Neural cell (in vitro differentiated cells): ENCODE results near the gene GPR183. TPM values are rescaled to one million over a fixed set of nuclear protein-coding genes. Genes with fewer than 3 reads are reported as not detected.

Source experiments
- H2AFZ ChIP-seq: fragments of 200-600, 300-800 bp; sonication (generic), shearing (Covaris generic); 2 replicates; pipeline ENCODE4 v1.6.0; 2014; ENCODE audit warnings: low read depth, mild to moderate bottlenecking, antibody characterized with exemption, low read length, moderate library complexity
- H3F3A ChIP-seq: fragments of 200-600 bp; shearing (Covaris generic); 2 replicates; pipeline ENCODE4 v1.6.1; 2016; ENCODE audit warnings: mild to moderate bottlenecking, moderate library complexity, mixed read lengths, antibody characterized with exemption, low read length; ENCODE audit not compliant: insufficient read depth, poor library complexity, severe bottlenecking
- H3K27ac ChIP-seq: fragments of 200-600, 300-800 bp; sonication (generic), shearing (Covaris generic); 2 replicates; pipeline ENCODE4 v1.5.1; 2014; ENCODE audit warnings: mild to moderate bottlenecking, low read length, moderate library complexity
- H3K27me3 ChIP-seq: fragments of 300-800, 200-600 bp; sonication (generic), shearing (Covaris generic); 2 replicates; pipeline ENCODE4 v1.6.0; 2014; ENCODE audit warnings: mild to moderate bottlenecking, low read depth, low read length, moderate library complexity; ENCODE audit not compliant: insufficient read depth
- H3K36me3 ChIP-seq: fragments of 300-800, 200-600 bp; sonication (generic), shearing (Covaris generic); 2 replicates; pipeline ENCODE4 v1.5.1; 2014; ENCODE audit warnings: mild to moderate bottlenecking, antibody characterized with exemption, low read length, moderate library complexity; ENCODE audit not compliant: insufficient read depth
- H3K4me2 ChIP-seq: fragments of 300-800, 200-600 bp; sonication (generic), shearing (Covaris generic); 2 replicates; pipeline ENCODE4 v1.6.0; 2014; ENCODE audit warnings: mild to moderate bottlenecking, low read length
- H3K4me3 ChIP-seq: fragments of 300-800, 200-600 bp; sonication (generic), shearing (Covaris generic); 2 replicates; pipeline ENCODE4 v1.5.1; 2014; ENCODE audit warnings: mild to moderate bottlenecking, low read length, moderate library complexity
- H3K79me2 ChIP-seq: fragments of 200-600 bp; shearing (Covaris generic); replicated peaks from 2 replicates; pipeline ENCODE4 v1.6.0; 2014; ENCODE audit warnings: mild to moderate bottlenecking, low read length, moderate library complexity; ENCODE audit not compliant: insufficient read depth
- H3K9ac ChIP-seq: fragments of 300-800, 200-600 bp; sonication (generic), shearing (Covaris generic); 2 replicates; pipeline ENCODE4 v1.6.1; 2016; ENCODE audit warnings: mild to moderate bottlenecking, low read length, mixed read lengths
- H3K9me2 ChIP-seq: fragments of 200-600 bp; shearing (Covaris generic); 2 replicates; pipeline ENCODE4 v1.6.1; 2016; ENCODE audit warnings: mild to moderate bottlenecking, low read length, mixed read lengths; ENCODE audit not compliant: insufficient read depth
- H3K9me3 ChIP-seq: fragments of 200-600, 300-800 bp; sonication (generic), shearing (Covaris generic); 2 replicates; pipeline ENCODE4 v1.6.1; 2016; ENCODE audit warnings: mild to moderate bottlenecking, mixed run types, low read length, moderate library complexity, mixed read lengths
- H4K20me1 ChIP-seq: fragments of 200-600 bp; shearing (Covaris generic); 2 replicates; pipeline ENCODE4 v1.6.1; 2016; ENCODE audit warnings: mild to moderate bottlenecking, mixed run types; ENCODE audit not compliant: insufficient read depth
- EP300 ChIP-seq: fragments of 450-650 bp; conservative IDR thresholded peaks from 2 replicates; pipeline ENCODE4 v1.6.1; 2014; ENCODE audit warnings: antibody characterized with exemption, mild to moderate bottlenecking, moderate library complexity; ENCODE audit not compliant: poor library complexity, severe bottlenecking
- EZH2 ChIP-seq: fragments of 200-600, 300-800 bp; shearing (Covaris generic), sonication (generic); IDR thresholded peaks from 2 replicates; pipeline ENCODE4 v1.6.1; 2014; ENCODE audit warnings: antibody characterized with exemption, low read length, borderline replicate concordance, mild to moderate bottlenecking; ENCODE audit not compliant: insufficient read depth, poor library complexity, severe bottlenecking
- MXI1 ChIP-seq: fragments of 450-650 bp; conservative IDR thresholded peaks from 2 replicates; pipeline ENCODE4 v1.6.1; 2014; ENCODE audit warnings: antibody characterized with exemption, mild to moderate bottlenecking; ENCODE audit not compliant: poor library complexity, severe bottlenecking
- POLR2AphosphoS5 ChIP-seq: IDR thresholded peaks from 2 replicates; pipeline ENCODE4 v1.6.1; 2012
- RAD21 ChIP-seq: fragments of 450-650 bp; conservative IDR thresholded peaks from 2 replicates; pipeline ENCODE4 v1.6.1; 2014; ENCODE audit warnings: antibody characterized with exemption, mild to moderate bottlenecking, moderate library complexity
- SMC3 ChIP-seq: fragments of 450-650 bp; conservative IDR thresholded peaks from 2 replicates; pipeline ENCODE4 v1.6.1; 2014; ENCODE audit warnings: antibody characterized with exemption, mild to moderate bottlenecking, moderate library complexity; ENCODE audit not compliant: poor library complexity
- TAF1 ChIP-seq: IDR thresholded peaks from 2 replicates; pipeline ENCODE4 v1.6.1; 2012; ENCODE audit warnings: low read depth
- polyA plus RNA-seq: library from polyadenylated mRNA; depleted of rRNA; stranded (reverse); fragments of >200 nt; gene quantifications from 2 replicates; pipeline ENCODE4 v1.2.3, GENCODE V29; 2014
- TF ChIP-seq, protein P1 (sequence below): fragments of 450-650 bp; IDR thresholded peaks from 2 replicates; pipeline ENCODE4 v1.5.1; 2014; ENCODE audit warnings: antibody characterized with exemption, mild to moderate bottlenecking, moderate library complexity; ENCODE audit not compliant: poor library complexity, severe bottlenecking
- TF ChIP-seq, protein P2 (sequence below): IDR thresholded peaks from 2 replicates; pipeline ENCODE4 v1.6.1; 2012; ENCODE audit warnings: borderline replicate concordance

Gene GPR183
- polyA plus RNA-seq, 1 donor from 2014 or later: not detected

DNA sequence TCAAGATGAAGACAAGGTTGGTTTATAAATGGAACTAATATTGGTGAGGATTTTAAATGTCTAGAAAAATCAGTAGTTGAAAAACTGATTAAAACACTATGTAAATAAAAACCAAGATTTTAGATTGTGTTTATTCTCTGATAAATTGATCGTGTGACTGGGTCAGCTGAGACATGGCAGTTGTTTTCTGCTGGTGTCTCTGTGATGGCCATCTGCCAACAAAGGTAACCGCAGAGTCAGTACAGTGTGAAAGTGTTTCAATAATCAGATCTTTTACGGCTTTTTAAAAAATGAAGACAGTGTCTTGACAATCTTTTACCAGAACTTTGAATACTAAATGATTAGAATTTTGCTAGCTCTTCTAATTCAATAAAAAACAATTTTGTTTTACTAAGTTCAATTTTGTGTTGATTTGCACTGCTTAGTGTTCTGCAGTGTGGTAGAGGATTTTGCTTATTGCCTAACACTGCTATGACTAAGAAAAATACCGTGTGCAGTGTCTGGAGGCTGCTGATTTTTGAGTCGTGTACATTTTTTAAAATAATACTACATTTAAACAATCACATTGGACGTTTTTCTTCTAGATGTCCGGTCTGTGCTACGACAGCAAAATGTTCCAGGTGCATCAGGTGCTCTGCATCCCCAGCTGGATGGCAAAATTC is 32.7 kb upstream of the GPR183 start:
- Histone ChIP-seq H3K36me3 (no peaks in the 10 kb centered on the region), H3K79me2 (no peaks in the 10 kb centered on the region), H3K4me3 (no peak overlapping the region), H4K20me1 (no peaks in the 10 kb centered on the region), H3K9me2 (no peaks in the 10 kb centered on the region), H3K9ac (no peak overlapping the region), H3F3A (no peaks in the 10 kb centered on the region), H3K27me3 (no peaks in the 10 kb centered on the region), H3K9me3 (no peaks in the 10 kb centered on the region), H3K4me2 (no peak overlapping the region), H2AFZ (no peak overlapping the region), H3K27ac (no peak overlapping the region)
- no peak for TF ChIP-seq EZH2
- no peak for TF ChIP-seq MXI1
- TF ChIP-seq, protein P1, sequence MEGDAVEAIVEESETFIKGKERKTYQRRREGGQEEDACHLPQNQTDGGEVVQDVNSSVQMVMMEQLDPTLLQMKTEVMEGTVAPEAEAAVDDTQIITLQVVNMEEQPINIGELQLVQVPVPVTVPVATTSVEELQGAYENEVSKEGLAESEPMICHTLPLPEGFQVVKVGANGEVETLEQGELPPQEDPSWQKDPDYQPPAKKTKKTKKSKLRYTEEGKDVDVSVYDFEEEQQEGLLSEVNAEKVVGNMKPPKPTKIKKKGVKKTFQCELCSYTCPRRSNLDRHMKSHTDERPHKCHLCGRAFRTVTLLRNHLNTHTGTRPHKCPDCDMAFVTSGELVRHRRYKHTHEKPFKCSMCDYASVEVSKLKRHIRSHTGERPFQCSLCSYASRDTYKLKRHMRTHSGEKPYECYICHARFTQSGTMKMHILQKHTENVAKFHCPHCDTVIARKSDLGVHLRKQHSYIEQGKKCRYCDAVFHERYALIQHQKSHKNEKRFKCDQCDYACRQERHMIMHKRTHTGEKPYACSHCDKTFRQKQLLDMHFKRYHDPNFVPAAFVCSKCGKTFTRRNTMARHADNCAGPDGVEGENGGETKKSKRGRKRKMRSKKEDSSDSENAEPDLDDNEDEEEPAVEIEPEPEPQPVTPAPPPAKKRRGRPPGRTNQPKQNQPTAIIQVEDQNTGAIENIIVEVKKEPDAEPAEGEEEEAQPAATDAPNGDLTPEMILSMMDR: no peak
- TF ChIP-seq RAD21: no peak
- TF ChIP-seq POLR2AphosphoS5: no peak
- TF ChIP-seq TAF1: no peak
- TF ChIP-seq, protein P2, sequence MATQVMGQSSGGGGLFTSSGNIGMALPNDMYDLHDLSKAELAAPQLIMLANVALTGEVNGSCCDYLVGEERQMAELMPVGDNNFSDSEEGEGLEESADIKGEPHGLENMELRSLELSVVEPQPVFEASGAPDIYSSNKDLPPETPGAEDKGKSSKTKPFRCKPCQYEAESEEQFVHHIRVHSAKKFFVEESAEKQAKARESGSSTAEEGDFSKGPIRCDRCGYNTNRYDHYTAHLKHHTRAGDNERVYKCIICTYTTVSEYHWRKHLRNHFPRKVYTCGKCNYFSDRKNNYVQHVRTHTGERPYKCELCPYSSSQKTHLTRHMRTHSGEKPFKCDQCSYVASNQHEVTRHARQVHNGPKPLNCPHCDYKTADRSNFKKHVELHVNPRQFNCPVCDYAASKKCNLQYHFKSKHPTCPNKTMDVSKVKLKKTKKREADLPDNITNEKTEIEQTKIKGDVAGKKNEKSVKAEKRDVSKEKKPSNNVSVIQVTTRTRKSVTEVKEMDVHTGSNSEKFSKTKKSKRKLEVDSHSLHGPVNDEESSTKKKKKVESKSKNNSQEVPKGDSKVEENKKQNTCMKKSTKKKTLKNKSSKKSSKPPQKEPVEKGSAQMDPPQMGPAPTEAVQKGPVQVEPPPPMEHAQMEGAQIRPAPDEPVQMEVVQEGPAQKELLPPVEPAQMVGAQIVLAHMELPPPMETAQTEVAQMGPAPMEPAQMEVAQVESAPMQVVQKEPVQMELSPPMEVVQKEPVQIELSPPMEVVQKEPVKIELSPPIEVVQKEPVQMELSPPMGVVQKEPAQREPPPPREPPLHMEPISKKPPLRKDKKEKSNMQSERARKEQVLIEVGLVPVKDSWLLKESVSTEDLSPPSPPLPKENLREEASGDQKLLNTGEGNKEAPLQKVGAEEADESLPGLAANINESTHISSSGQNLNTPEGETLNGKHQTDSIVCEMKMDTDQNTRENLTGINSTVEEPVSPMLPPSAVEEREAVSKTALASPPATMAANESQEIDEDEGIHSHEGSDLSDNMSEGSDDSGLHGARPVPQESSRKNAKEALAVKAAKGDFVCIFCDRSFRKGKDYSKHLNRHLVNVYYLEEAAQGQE: no peak
- TF ChIP-seq SMC3: no peak
- no peak for TF ChIP-seq EP300

DNA sequence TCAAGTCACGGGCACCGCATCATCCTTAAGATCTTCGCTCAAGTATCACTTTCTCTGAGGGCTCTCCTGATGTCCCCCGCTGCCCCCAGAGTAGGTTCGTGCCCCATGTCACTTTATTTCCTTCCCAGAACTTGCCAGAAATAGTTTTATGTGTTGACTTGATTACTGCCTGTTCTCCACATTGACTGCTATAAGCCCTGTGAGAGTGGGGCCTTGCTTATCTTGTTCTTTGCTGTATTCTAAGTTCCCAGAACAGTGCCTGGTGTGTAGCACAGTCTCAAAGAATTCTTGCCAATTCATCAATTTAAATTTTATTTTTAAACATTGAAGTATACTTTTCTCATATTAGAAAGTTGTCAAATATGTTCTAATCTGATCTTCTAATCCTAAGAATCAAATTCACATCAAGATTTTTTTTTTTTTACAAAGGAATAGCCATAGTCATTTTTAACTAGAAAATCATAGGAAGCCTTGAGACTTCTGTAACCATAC is 32.1 kb upstream of the GPR183 start:
- Histone ChIP-seq H3K4me2 (no peak overlapping the region), H3K27ac (no peak overlapping the region), H3K9ac (no peak overlapping the region), H3K27me3 (no peaks in the 10 kb centered on the region), H3K9me3 (no peaks in the 10 kb centered on the region), H3F3A (no peaks in the 10 kb centered on the region), H3K36me3 (no peaks in the 10 kb centered on the region), H4K20me1 (no peaks in the 10 kb centered on the region), H3K9me2 (no peaks in the 10 kb centered on the region), H3K79me2 (no peaks in the 10 kb centered on the region), H3K4me3 (no peak overlapping the region), H2AFZ (no peak overlapping the region)
- TF ChIP-seq RAD21: no peak
